AG08395 (cell line): ENCODE results near the gene KIF9.
"Not testable (repeated sequence)": the region's sequence is repeated elsewhere in the genome, so short reads cannot be mapped to it uniquely, and the experiment has no call there.

Experiments used
- DNase-seq: peaks from one replicate; pipeline ENCODE4 v3.0.0; 2012; ENCODE audit warnings: mixed read lengths, low spot score

KIF9 gene

DNA sequence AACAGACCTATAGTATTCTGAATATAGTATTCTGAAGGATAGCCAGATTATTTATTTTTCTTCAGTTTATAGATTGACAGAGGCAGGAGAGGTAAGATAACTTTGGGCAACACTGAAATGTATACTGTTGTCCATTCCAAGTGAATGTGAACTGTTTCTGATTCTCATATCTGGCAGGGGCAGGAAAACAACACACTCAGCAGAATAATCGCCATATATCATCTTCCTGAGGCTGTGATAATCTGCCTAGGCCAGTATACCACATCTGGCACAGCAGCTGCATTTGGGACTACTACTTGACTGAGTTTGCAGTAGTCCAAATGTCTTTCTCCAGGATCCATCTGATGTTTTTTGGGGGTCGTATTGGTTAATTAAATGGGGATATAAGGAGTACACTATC lies 96.3 kb downstream of the KIF9 start:
- DNase-seq: no peak

DNA sequence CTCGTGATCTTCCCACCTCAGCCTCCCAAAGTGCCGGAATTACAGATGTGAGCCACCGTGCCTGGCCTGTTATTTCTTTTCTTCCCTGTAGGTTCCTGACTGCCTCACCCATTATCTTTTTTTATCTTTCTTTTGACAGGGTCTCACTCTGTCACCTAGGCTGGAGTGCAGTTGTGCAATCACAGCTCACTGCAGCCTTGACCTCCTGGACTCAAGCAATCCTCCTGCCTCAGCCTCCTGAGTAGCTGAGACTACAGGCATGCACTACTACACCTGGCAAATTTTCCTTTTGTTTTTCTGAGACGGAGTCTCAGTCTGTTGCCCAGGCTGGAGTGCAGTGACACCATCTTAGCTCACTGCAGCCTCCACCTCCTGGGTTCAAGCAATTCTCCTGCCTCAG lies 100.9 kb downstream of the KIF9 start:
- DNase-seq: not testable (repeated sequence)

DNA sequence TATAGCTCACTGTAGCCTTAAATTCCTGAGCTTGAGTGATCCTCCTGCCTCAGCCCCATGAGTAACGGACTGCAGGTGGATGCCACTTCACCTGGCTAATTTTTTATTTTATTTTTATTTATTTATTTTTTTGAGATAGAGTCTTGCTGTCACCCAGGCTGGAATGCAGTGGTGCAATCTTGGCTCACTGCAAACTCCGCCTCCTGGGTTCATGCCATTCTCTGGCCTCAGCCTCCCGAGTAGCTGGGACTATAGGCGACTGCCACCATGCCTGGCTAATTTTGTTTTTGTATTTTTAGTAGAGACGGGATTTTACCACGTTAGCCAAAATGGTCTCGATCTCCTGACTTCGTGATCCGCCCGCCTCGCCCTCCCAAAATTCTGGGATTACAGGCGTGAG lies 102.6 kb downstream of the KIF9 start:
- DNase-seq: not testable (repeated sequence)
